HFFc6 (cell line): ENCODE data around the gene USH2A. TPM values are rescaled to one million over a fixed set of nuclear protein-coding genes. Genes with fewer than 3 reads are reported as not detected.

ENCODE experiments used
- DNase-seq: peaks from one replicate; pipeline ENCODE4 v3.0.0-alpha.2; 2018
- H3K27ac Mint-ChIP-seq: 2 replicates; pipeline ENCODE4 v1.8.0; 2020; ENCODE audit warnings: mild to moderate bottlenecking, mixed read lengths
- H3K27me3 Mint-ChIP-seq: 2 replicates; pipeline ENCODE4 v1.8.0; 2021; ENCODE audit warnings: mild to moderate bottlenecking, moderate library complexity, mixed read lengths; ENCODE audit not compliant: insufficient read depth
- H3K36me3 Mint-ChIP-seq: 2 replicates; pipeline ENCODE4 v1.8.0; 2021; ENCODE audit warnings: low read depth, mixed read lengths
- H3K4me1 Mint-ChIP-seq: 2 replicates; pipeline ENCODE4 v1.8.0; 2020; ENCODE audit warnings: low read depth, mixed read lengths
- H3K4me3 Mint-ChIP-seq: 2 replicates; pipeline ENCODE4 v1.8.0; 2020; ENCODE audit warnings: mild to moderate bottlenecking, moderate library complexity, mixed read lengths
- H3K9me3 Mint-ChIP-seq: 2 replicates; pipeline ENCODE4 v1.8.0; 2020; ENCODE audit warnings: mild to moderate bottlenecking, mixed read lengths
- total RNA-seq, 6 experiments: library from RNA; stranded (reverse); fragmentation: NEBNext Ultra II Directional; extraction: Animal tissue kit (Norgen Biotek cat#: 25700); gene quantifications; 2 replicates in 1 of 6; 3 replicates in 5 of 6; pipeline ENCODE4 v1.2.3, GENCODE V29; 2021
- TF ChIP-seq, protein P1 (sequence below): fragments of 200-600 bp; sonication (generic); IDR thresholded peaks from 2 replicates; pipeline ENCODE4 v1.5.0; 2021; ENCODE audit warnings: antibody characterized with exemption, mild to moderate bottlenecking

The USH2A gene
- total RNA-seq, 6 experiments from 2014 or later: 0.02 to 0.07 (median 0.04) TPM

DNA sequence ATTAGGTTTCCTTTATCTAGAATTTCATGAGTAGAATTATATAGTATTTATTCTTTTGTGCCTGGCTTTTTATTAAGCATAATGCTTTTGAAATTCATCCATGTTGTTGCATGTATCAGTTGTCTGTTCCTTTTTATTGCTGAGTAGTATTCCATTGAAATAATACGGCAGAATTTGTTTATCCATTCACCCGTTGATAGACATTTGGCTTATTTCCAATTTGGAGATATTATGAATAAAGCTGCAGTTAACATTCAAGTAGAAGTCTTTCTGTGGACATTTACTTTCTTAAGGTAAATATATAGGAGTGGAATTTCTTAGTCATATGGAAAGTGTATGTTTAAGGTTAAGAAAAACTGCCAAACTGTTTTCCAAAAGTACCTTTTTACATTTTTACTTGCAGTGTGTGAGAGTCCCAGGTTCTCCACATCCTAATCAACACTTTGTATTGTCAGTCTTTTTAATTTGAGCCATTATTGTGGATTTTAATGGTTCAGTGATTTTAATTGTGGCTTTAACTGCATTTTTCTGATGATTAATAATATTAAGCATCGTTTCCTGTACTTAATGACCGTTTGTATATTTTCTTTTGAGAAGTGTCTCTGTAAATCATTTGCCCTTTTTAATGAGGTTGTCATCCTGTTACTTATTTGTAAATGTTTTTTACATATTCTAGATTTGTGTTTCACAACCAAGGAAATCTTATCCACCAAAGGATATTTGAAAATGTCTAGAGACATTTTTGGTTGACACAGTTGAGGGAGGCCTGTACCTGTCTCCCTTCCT, 833.4 kb downstream of the USH2A start:
- TF ChIP-seq, protein P1, sequence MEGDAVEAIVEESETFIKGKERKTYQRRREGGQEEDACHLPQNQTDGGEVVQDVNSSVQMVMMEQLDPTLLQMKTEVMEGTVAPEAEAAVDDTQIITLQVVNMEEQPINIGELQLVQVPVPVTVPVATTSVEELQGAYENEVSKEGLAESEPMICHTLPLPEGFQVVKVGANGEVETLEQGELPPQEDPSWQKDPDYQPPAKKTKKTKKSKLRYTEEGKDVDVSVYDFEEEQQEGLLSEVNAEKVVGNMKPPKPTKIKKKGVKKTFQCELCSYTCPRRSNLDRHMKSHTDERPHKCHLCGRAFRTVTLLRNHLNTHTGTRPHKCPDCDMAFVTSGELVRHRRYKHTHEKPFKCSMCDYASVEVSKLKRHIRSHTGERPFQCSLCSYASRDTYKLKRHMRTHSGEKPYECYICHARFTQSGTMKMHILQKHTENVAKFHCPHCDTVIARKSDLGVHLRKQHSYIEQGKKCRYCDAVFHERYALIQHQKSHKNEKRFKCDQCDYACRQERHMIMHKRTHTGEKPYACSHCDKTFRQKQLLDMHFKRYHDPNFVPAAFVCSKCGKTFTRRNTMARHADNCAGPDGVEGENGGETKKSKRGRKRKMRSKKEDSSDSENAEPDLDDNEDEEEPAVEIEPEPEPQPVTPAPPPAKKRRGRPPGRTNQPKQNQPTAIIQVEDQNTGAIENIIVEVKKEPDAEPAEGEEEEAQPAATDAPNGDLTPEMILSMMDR: no peak
- Mint-ChIP-seq H3K4me1 (peaks cover 22% of the 10 kb centered on the region), H3K36me3 (peaks cover 30% of the 10 kb centered on the region), H3K27me3 (no peaks in the 10 kb centered on the region), H3K27ac (no peak overlapping the region), H3K4me3 (no peak overlapping the region), H3K9me3 (no peaks in the 10 kb centered on the region)
- no peak for DNase-seq

DNA sequence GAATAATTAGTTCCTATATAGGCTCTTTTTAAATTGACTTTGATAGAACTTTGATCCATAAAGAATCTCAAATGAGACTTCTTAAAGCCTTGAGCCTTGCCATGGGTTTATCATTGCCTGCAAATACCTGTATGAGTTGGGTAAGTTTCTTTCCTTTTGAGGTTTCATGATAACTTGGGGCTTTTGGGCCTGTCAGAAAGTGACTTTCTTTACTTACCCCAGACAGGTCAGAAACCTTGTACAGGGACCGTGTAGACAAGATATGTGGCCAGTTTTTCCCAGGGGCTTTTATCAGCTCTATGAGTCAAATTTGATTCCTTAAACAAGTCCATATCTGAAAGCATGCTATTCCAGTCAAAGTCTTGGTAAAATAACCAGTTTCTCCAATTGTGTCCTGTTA, 838.9 kb downstream of the USH2A start:
- Mint-ChIP-seq H3K4me3 (no peak overlapping the region), H3K27me3 (no peaks in the 10 kb centered on the region), H3K9me3 (no peaks in the 10 kb centered on the region), H3K27ac (no peak overlapping the region), H3K4me1 (peaks cover 22% of the 10 kb centered on the region), H3K36me3 (peaks cover 37% of the 10 kb centered on the region)
- TF ChIP-seq, protein P1: no peak
- no peak for DNase-seq

DNA sequence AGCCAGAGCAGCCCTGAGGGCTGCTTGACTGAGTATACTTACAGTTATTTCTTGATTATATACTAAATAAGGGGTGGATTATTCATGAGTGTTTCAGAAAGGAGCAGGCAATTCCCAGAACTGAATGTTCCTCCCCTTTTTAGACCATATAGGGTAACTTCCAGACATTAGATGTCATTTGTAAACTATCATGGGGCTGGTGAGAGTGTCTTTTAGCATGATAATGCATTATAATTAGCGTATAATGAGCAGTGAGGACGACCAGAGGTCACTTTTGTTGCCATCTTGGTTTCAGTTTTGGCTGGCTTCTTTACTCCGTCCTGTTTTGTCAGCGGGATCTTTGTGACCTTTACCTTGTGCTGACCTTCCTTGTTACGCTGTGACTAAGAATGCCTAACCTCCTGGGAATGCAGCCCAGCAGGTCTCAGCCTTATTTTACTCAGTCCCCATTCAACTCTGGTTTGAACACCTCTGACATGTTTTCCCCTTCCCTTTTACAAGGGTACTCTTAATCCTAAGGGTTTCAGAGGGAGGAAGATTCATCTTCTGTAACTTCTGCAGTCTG, 840.0 kb downstream of the USH2A start:
- Mint-ChIP-seq H3K4me1 (peaks cover 22% of the 10 kb centered on the region), H3K4me3 (no peak overlapping the region), H3K27ac (no peak overlapping the region), H3K27me3 (no peaks in the 10 kb centered on the region), H3K36me3 (peaks cover 38% of the 10 kb centered on the region), H3K9me3 (no peaks in the 10 kb centered on the region)
- DNase-seq: no peak
- TF ChIP-seq, protein P1: no peak

DNA sequence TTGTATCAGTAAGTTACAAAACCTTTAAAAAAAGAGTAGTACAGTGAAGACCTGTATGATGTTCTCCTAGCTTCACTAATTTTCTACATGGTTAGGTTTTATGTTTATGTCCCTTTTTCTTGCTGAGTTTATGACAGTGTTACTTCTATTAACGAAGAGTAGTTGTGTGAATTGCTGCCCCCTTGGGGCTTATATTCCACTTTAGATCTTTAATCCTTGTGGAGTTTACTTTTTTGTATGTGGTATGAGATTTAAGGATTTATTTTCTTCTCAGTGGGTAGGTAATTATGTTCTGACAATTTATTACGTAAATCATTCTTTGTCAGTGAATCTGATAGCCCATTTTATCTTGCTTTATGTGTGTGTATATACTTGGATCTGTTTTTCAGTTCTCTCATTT, 841.4 kb downstream of the USH2A start:
- Mint-ChIP-seq H3K36me3 (peaks cover 38% of the 10 kb centered on the region), H3K27ac (no peak overlapping the region), H3K9me3 (no peaks in the 10 kb centered on the region), H3K4me3 (no peak overlapping the region), H3K4me1 (peaks cover 22% of the 10 kb centered on the region), H3K27me3 (no peaks in the 10 kb centered on the region)
- DNase-seq: no peak
- TF ChIP-seq, protein P1: peak; percentile 9; the same call in 1 of the 2 replicates
